G401.6 (cell line): ENCODE measurements around the gene LATS1.
A peak's percentile ranks its signal among the peaks of the same experiment; 100 is the strongest.
"Not testable (repeated sequence)": the region's sequence is repeated elsewhere in the genome, so short reads cannot be mapped to it uniquely, and the experiment has no call there.

Source experiments
- FAIRE-seq: peaks from 2 replicates; lab custom pipeline; 2012; peaks lifted over from hg19 to GRCh38; lab: Jason Lieb, UNC

LATS1 gene

DNA sequence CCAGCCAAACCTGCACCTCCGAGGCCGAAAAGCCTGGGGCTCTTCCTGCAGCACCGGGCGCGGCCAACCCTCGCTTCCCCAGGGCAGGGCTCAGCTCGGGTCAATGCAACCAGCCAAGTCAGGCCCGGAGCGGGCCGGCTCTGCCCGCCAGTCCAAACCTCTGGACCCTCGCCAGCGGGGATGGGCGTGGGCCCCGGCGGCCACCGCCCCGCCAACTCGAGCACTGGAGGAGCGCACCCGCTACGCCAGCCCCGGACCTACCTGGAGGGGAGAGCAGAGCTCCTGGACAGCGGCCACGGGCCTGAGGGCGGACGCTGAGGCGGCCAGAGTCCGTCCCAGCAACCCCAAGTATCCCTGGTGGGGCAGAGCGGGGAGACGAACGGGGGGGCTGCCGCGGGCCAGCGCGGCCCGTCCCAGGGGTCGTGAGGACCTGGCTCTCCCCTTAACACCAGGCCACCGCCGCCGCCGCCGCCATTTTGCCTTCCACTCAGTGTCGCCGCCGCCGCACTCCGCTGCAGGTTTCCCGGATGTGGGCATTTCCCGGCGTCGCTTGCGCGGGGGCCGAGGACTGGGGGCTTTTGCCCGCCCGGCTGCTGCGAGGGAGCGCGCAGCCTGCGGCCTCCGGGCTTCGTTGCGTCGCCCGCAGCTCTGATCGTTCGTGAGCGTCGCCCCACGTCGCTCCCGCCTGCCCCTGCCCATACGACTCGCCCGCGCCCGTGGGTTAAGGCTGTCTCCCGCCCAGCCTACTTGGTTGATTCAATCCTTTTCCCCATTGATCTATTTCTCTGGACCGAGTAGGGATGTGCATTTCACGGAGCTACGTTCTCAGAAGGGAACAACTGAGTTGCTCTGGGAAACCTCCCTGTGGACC, at the start of gene LATS1:
TSS of gene LATS1 (minus strand) at position 514 of the 871 bp plus-strand sequence. CDS start 15,975 bp downstream, outside the sequence.
- no peak for FAIRE-seq

DNA sequence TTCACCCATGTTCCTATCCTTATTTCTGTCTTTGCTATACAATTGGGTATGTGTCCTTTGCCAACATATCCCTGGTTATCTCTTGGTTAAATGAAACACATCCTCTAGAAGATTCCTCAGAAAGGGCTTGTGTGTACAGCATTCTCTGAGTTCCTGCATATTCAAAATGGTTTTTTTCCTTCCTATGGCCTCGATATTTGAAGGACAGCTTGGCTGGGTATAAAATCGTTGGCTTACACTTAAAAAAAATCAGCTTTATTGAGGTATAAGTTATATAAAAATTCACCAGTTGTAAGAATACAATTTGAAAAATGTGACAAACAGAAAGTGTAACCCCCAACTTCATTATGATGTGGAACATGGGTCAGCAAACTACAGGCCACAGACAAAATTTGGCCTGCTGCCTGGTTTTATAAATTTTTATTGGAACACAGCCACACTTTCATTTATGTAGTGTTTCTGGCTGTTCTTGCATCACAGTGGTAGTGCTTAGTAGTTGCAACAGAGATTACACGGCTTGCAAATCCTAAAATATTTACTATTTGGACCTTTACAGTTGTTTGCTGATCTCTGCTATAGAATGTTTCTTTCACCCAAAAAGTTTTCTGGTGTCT, 48.4 kb upstream of the LATS1 start:
- FAIRE-seq: no peak

- no peak for FAIRE-seq
These were observed 46.0 kb upstream of the LATS1 start for GRCh38 chr6:149763866-149764265.

DNA sequence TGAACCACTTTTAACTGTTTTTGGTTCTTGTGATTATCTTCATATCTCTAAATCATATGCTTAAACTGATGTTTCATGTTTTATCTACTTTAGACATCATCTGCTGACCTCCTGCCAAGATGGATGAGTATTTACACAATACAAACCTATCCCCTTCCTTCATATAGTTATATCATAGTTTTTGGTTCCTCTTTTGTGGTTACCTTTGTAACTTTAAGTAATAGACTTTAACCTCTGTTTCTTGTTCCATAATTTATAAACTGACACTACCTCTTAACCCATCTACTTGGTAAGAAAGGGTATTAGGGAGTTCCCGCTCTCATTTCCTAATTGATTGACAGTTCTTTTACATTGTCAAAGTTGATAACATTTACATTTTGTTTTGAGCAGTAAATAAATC, 43.5 kb upstream of the LATS1 start:
- FAIRE-seq: no peak

DNA sequence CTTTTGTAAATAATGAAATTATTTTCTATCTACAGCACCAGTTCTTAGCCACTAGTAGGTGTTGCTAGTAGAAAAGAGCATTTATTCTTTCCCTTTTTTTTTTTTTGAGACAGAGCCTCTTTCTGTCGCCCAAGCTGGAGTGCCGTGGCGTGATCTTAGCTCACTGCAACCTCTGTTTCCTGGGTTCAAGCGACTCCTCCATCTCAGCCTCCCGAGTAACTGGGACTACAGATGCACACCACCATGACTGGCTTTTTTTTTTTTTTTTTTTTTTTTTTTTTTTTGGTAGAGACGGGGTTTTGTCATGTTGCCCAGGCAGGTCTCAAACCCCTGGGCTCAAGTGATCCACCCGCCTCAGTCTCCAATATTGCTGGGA, 38.3 kb upstream of the LATS1 start:
- no peak for FAIRE-seq

GRCh38 chr6:149755300-149756260, 37.7 kb upstream of the LATS1 start:
- no peak for FAIRE-seq

DNA sequence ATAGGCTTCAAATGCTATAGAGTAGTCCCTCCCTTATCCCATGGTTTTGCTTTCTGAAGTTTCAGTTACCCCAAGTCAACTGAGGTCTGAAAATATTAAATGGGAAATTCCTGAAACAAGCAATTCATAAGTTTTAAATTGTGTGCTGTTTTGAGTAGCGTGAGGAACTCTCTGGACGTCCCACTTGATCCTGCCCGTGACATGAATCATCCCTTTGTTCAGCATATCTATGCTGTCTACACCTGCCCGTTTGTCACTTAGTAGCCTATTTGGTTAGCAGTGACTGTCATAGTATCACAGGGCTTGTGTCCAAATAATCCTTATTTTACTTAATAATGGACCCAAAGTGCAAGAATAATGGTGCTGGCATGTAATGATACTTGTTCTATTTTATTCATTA, 36.6 kb upstream of the LATS1 start:
- no peak for FAIRE-seq

GRCh38 chr6:149753374-149753637, 35.4 kb upstream of the LATS1 start:
- not testable (repeated sequence) for FAIRE-seq

GRCh38 chr6:149752600-149753373, 34.9 kb upstream of the LATS1 start:
- FAIRE-seq: no peak

- FAIRE-seq: not testable (repeated sequence)
These were observed 34.0 kb upstream of the LATS1 start for GRCh38 chr6:149751920-149752319.

- FAIRE-seq: no peak
These were observed 33.3 kb upstream of the LATS1 start for GRCh38 chr6:149751239-149751638.

GRCh38 chr6:149750136-149750609, 32.3 kb upstream of the LATS1 start:
- FAIRE-seq: no peak

DNA sequence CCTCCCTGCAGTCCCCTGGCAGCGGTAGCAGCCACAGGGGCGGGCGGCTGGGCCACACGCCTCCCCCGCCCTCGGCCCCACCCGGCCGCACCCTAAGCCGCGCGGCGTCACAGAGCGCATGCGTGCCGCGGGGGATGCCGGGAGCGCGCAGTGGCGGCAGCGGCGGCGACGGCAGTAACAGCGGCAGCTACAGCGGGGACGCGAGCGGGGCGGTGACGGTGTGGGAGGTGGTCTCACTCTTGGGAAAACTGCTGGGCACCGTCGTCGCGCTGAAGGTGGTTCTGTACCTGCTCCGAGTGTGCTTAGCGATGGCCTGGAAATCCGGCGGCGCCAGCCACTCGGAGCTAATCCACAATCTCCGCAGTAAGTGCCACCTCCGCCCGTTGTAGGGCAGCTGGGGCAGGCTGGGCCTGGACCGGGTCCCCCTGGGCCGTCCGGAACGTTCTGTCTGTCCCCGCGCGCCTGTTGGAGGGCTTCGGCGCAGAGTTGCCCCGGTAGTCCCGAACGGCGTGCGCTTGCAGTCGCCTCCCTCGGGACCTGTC, 31.8 kb upstream of the LATS1 start, which contains the start of gene PCMT1:
TSS of gene PCMT1 (plus strand) at position 148 of the 542 bp plus-strand sequence. CDS start at position 309, 161 bp downstream.
- no peak for FAIRE-seq

GRCh38 chr6:149749082-149749593, 31.2 kb upstream of the LATS1 start:
- not testable (repeated sequence) for FAIRE-seq

- peak; percentile 78 for FAIRE-seq
These were observed 28.4 kb upstream of the LATS1 start, which contains the start of gene NUP43 for GRCh38 chr6:149746147-149746946. Gene NUP43, minus strand, starts transcription at chr6:149746529. Its CDS starts 34 bp downstream, at chr6:149746495.

- FAIRE-seq: not testable (repeated sequence)
These were observed 27.4 kb upstream of the LATS1 start for GRCh38 chr6:149745252-149745651.

DNA sequence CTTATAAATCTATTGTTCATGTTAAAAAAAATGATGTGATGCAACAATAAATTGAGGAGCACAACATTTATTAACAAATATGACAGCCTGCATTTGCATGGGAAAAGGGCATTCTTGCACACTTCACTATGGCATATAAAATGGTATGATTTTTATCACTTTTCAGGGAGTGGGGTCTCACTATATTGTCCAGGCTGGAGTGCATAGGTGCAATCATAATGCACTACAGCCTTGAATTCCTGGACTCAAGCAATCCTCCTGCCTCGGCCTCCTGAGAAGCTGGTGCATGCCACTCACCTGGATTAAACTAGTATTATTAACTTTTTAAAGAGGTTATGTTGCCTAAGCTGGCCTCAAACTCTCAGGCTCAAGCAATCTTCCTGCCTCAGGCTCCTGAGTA, 17.0 kb upstream of the LATS1 start:
- FAIRE-seq: no peak

GRCh38 chr6:149733089-149733720, 15.3 kb upstream of the LATS1 start:
- FAIRE-seq: no peak

DNA sequence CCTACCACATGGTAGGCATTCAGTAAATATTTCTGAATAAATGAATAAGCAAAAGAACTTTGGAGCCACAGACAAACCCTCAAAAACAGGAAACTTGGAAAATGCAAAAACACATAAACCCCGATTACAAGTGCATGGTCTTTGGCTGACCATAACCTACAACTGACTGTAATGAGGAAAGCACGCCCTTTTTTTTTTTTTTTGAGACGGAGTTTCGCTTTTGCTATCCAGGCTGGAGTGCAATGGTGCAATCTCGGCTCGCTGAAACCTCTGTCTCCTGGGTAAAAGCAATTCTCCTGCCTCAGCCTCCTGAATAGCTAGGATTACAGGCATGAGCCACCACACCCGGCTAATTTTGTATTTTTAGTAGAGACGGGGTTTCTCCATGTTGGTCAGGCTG, 11.9 kb upstream of the LATS1 start:
- no peak for FAIRE-seq
